ENCODE results near the gene ANKRD27.

ANKRD27 gene

DNA sequence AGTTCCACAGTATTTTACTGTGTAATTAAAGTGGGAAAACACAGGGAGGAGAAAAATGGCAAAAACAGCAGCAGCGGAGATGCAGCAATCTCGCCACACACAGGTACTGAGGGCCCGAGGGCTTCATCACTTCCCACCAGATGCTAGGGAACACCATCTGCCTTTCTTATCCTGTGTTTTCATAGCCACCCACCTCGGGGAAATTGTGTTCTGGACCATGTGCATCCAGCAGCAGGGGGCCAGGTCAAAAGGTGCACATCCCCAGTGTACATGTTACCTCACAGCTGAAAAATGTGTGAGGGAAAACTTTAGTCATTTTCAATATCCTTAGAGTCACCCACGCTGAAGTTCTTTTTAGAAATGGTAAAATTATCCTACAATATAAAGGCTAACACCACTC lies 63.8 kb downstream of the ANKRD27 start:
- Histone ChIP-seq H3K9ac (ENCODE audit: insufficient read length) (no peak overlapping the region), H3K36me3 (ENCODE audit: insufficient read depth, low read length) (peaks cover 57% of the 10 kb centered on the region), H3K9me3 (ENCODE audit: low read depth, low read length) (no peaks in the 10 kb centered on the region), H3K27ac (no peak overlapping the region), H3K4me3 (no peak overlapping the region)
- TF ChIP-seq EZH2 (IDR thresholded peaks at IDR 0.05) (no peak), POLR2AphosphoS5 (IDR thresholded peaks at IDR 0.05; ENCODE audit: borderline replicate concordance, low read depth, low read length) (no peak), FOXP2 (optimal IDR thresholded peaks at IDR 0.05; ENCODE audit: control extremely low read depth, extremely low read length, insufficient read depth) (no peak)
- DNase-seq (ENCODE audit: low read depth, low spot score) = no peak

DNA sequence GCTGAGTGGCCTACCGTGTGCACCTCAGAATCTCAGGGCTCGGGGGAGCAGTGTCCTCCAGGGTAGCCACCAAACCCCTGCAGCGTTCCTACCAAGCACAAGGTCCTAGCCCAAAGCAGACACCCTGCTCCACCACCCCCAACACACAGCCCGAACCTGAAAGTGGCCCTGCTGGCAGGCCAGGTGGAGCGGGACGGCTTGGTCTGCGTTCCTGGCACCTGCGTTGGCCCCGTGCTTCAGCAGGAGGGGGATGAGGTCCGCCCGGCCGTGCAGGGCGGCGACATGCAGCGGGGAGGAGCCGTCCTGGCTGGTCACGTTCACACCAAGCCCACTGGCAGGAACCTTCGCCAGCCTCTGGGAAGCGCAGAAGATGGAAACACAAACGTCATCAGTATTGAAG lies 67.5 kb downstream of the ANKRD27 start:
- no peak for DNase-seq (ENCODE audit: low read depth, low spot score)
- no peak for TF ChIP-seq EZH2 (IDR thresholded peaks at IDR 0.05)
- TF ChIP-seq FOXP2 (optimal IDR thresholded peaks at IDR 0.05; ENCODE audit: control extremely low read depth, extremely low read length, insufficient read depth) = no peak
- no peak for TF ChIP-seq POLR2AphosphoS5 (IDR thresholded peaks at IDR 0.05; ENCODE audit: borderline replicate concordance, low read depth, low read length)
- Histone ChIP-seq H3K36me3 (ENCODE audit: insufficient read depth, low read length) (peaks cover 43% of the 10 kb centered on the region), H3K9ac (ENCODE audit: insufficient read length) (no peak overlapping the region), H3K27ac (no peak overlapping the region), H3K4me3 (no peak overlapping the region), H3K9me3 (ENCODE audit: low read depth, low read length) (no peaks in the 10 kb centered on the region)

- Histone ChIP-seq H3K9me3 (ENCODE audit: low read depth, low read length) (no peaks in the 10 kb centered on the region), H3K36me3 (ENCODE audit: insufficient read depth, low read length) (peaks cover 39% of the 10 kb centered on the region), H3K4me3 (no peak overlapping the region), H3K9ac (ENCODE audit: insufficient read length) (no peak overlapping the region), H3K27ac (no peak overlapping the region)
- TF ChIP-seq EZH2 (IDR thresholded peaks at IDR 0.05) (no peak), FOXP2 (optimal IDR thresholded peaks at IDR 0.05; ENCODE audit: control extremely low read depth, extremely low read length, insufficient read depth) (no peak), POLR2AphosphoS5 (IDR thresholded peaks at IDR 0.05; ENCODE audit: borderline replicate concordance, low read depth, low read length) (no peak)
- DNase-seq (ENCODE audit: low read depth, low spot score) = no peak
These were observed 68.7 kb downstream of the ANKRD27 start for GRCh38 chr19:32606289-32606688.

DNA sequence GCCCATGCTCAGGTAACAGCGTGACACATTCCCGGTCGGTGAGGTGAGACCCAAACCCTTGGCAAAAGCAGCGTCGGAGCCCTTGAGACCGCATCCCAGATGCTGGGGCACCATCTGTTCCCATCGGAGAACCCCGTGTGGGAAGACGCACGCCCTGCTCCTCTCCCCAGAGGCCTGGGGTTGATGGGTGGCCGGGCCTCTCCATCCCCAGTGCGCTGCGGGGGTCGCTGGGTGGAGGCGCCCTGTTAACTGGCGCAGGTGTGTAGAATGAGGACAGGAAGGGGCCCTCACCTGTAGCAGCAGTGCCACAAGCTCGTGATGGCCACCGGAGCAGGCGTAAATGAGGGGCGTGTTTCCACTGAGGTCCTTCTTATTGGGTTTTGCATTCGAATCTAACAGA lies 69.4 kb downstream of the ANKRD27 start:
- TF ChIP-seq POLR2AphosphoS5 (IDR thresholded peaks at IDR 0.05; ENCODE audit: borderline replicate concordance, low read depth, low read length) = no peak
- TF ChIP-seq FOXP2 (optimal IDR thresholded peaks at IDR 0.05; ENCODE audit: control extremely low read depth, extremely low read length, insufficient read depth) = no peak
- TF ChIP-seq EZH2 (IDR thresholded peaks at IDR 0.05) = no peak
- no peak for DNase-seq (ENCODE audit: low read depth, low spot score)
- no peak overlapping the region for H3K4me3 ChIP-seq
- H3K9ac ChIP-seq (ENCODE audit: insufficient read length) = no peak overlapping the region
- no peak overlapping the region for H3K27ac ChIP-seq
- no peaks in the 10 kb centered on the region for H3K9me3 ChIP-seq (ENCODE audit: low read depth, low read length)
- peaks cover 39% of the 10 kb centered on the region for H3K36me3 ChIP-seq (ENCODE audit: insufficient read depth, low read length)

- no peak overlapping the region for H3K27ac ChIP-seq
- no peak for TF ChIP-seq POLR2AphosphoS5 (IDR thresholded peaks at IDR 0.05; ENCODE audit: borderline replicate concordance, low read depth, low read length)
- TF ChIP-seq FOXP2 (optimal IDR thresholded peaks at IDR 0.05; ENCODE audit: control extremely low read depth, extremely low read length, insufficient read depth) = no peak
- no peak for TF ChIP-seq EZH2 (IDR thresholded peaks at IDR 0.05)
- no peak overlapping the region for H3K9ac ChIP-seq (ENCODE audit: insufficient read length)
- H3K36me3 ChIP-seq (ENCODE audit: insufficient read depth, low read length) = peaks cover 40% of the 10 kb centered on the region
- no peak overlapping the region for H3K4me3 ChIP-seq
- no peak for DNase-seq (ENCODE audit: low read depth, low spot score)
- H3K9me3 ChIP-seq (ENCODE audit: low read depth, low read length) = no peaks in the 10 kb centered on the region
These were observed 71.0 kb downstream of the ANKRD27 start for GRCh38 chr19:32603961-32604360.

DNA sequence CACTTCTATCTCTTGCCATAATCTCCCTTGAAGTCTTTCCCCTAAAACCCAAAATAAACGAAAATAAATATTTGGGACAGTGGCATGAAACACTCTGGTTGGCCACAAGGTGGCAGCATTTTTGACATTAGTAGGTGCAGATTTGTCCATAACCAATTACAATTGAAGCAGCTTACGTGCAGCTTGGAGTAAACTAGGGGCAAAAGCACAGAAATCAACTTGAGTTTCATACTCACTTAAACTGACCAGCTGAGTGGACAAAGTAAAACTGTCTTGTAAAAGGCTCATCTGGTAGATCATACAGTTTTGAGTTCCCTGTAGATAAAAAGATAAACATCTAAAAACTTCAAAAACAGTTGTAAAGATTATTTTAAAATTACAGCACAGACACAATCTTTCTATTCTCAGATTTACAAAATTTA lies 75.2 kb downstream of the ANKRD27 start:
- H3K9ac ChIP-seq (ENCODE audit: insufficient read length) = no peak overlapping the region
- TF ChIP-seq EZH2 (IDR thresholded peaks at IDR 0.05) = no peak
- no peak for TF ChIP-seq FOXP2 (optimal IDR thresholded peaks at IDR 0.05; ENCODE audit: control extremely low read depth, extremely low read length, insufficient read depth)
- TF ChIP-seq POLR2AphosphoS5 (IDR thresholded peaks at IDR 0.05; ENCODE audit: borderline replicate concordance, low read depth, low read length) = no peak
- no peak overlapping the region for H3K27ac ChIP-seq
- peak; percentile 39 for DNase-seq (ENCODE audit: low read depth, low spot score)
- no peaks in the 10 kb centered on the region for H3K9me3 ChIP-seq (ENCODE audit: low read depth, low read length)
- H3K4me3 ChIP-seq = no peak overlapping the region
- H3K36me3 ChIP-seq (ENCODE audit: insufficient read depth, low read length) = peaks cover 59% of the 10 kb centered on the region

- DNase-seq (ENCODE audit: low read depth, low spot score) = no peak
- Histone ChIP-seq H3K4me3 (no peak overlapping the region), H3K36me3 (ENCODE audit: insufficient read depth, low read length) (peaks cover 61% of the 10 kb centered on the region), H3K9me3 (ENCODE audit: low read depth, low read length) (no peaks in the 10 kb centered on the region), H3K9ac (ENCODE audit: insufficient read length) (no peak overlapping the region), H3K27ac (no peak overlapping the region)
- no peak for TF ChIP-seq EZH2 (IDR thresholded peaks at IDR 0.05)
- TF ChIP-seq POLR2AphosphoS5 (IDR thresholded peaks at IDR 0.05; ENCODE audit: borderline replicate concordance, low read depth, low read length) = no peak
- no peak for TF ChIP-seq FOXP2 (optimal IDR thresholded peaks at IDR 0.05; ENCODE audit: control extremely low read depth, extremely low read length, insufficient read depth)
These were observed 75.7 kb downstream of the ANKRD27 start for GRCh38 chr19:32599258-32599657.

GRCh38 chr19:32598022-32598421 lies 77.0 kb downstream of the ANKRD27 start:
- peaks cover 63% of the 10 kb centered on the region for H3K36me3 ChIP-seq (ENCODE audit: insufficient read depth, low read length)
- TF ChIP-seq FOXP2 (optimal IDR thresholded peaks at IDR 0.05; ENCODE audit: control extremely low read depth, extremely low read length, insufficient read depth) = no peak
- no peak for TF ChIP-seq POLR2AphosphoS5 (IDR thresholded peaks at IDR 0.05; ENCODE audit: borderline replicate concordance, low read depth, low read length)
- TF ChIP-seq EZH2 (IDR thresholded peaks at IDR 0.05) = no peak
- no peak for DNase-seq (ENCODE audit: low read depth, low spot score)
- no peak overlapping the region for H3K4me3 ChIP-seq
- H3K27ac ChIP-seq = no peak overlapping the region
- H3K9me3 ChIP-seq (ENCODE audit: low read depth, low read length) = no peaks in the 10 kb centered on the region
- H3K9ac ChIP-seq (ENCODE audit: insufficient read length) = no peak overlapping the region

GRCh38 chr19:32595491-32595890 lies 79.5 kb downstream of the ANKRD27 start:
- no peaks in the 10 kb centered on the region for H3K9me3 ChIP-seq (ENCODE audit: low read depth, low read length)
- no peak for DNase-seq (ENCODE audit: low read depth, low spot score)
- H3K4me3 ChIP-seq = no peak overlapping the region
- no peak overlapping the region for H3K9ac ChIP-seq (ENCODE audit: insufficient read length)
- peaks cover 60% of the 10 kb centered on the region for H3K36me3 ChIP-seq (ENCODE audit: insufficient read depth, low read length)
- no peak overlapping the region for H3K27ac ChIP-seq
- no peak for TF ChIP-seq POLR2AphosphoS5 (IDR thresholded peaks at IDR 0.05; ENCODE audit: borderline replicate concordance, low read depth, low read length)
- no peak for TF ChIP-seq FOXP2 (optimal IDR thresholded peaks at IDR 0.05; ENCODE audit: control extremely low read depth, extremely low read length, insufficient read depth)
- no peak for TF ChIP-seq EZH2 (IDR thresholded peaks at IDR 0.05)

Measured in SK-N-MC (cell line).